DOHH2 (cell line): ENCODE measurements around the gene MED12L.

ENCODE experiments used
- EZH2phosphoT487 ChIP-seq: fragments of 200-600 bp; sonication (generic); IDR thresholded peaks from 2 replicates; pipeline ENCODE4 v1.6.1; 2017; ENCODE audit warnings: borderline replicate concordance, mild to moderate bottlenecking, antibody characterized with exemption, low read length, moderate library complexity, mixed read lengths
- TF ChIP-seq, protein P1 (sequence below): fragments of 200-600 bp; sonication (generic); IDR thresholded peaks from one replicate; pipeline ENCODE4 v1.5.1; 2014; ENCODE audit warnings: antibody characterized with exemption, mild to moderate bottlenecking, low read depth, low read length; ENCODE audit not compliant: poor library complexity, severe bottlenecking

DNA sequence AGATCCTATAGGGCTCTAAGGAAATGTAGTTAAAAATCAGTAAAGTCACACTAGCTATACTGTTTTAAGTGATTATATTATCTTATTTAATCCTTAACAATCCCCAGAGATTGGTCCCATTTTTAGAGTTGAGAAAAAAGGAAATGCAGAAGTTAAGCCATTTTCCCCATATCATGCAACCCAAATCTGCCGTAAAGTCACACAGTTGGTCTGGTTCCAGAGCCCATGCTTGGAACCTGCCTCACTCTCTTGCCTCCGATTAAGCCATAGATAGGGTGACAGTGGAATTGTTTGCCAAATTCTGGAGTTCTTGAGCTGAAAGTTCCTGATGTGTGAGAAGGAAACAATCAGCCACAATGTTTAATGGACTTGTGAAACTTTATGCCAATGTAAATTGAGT lies 246.2 kb downstream of the MED12L start:
- TF ChIP-seq, protein P1, sequence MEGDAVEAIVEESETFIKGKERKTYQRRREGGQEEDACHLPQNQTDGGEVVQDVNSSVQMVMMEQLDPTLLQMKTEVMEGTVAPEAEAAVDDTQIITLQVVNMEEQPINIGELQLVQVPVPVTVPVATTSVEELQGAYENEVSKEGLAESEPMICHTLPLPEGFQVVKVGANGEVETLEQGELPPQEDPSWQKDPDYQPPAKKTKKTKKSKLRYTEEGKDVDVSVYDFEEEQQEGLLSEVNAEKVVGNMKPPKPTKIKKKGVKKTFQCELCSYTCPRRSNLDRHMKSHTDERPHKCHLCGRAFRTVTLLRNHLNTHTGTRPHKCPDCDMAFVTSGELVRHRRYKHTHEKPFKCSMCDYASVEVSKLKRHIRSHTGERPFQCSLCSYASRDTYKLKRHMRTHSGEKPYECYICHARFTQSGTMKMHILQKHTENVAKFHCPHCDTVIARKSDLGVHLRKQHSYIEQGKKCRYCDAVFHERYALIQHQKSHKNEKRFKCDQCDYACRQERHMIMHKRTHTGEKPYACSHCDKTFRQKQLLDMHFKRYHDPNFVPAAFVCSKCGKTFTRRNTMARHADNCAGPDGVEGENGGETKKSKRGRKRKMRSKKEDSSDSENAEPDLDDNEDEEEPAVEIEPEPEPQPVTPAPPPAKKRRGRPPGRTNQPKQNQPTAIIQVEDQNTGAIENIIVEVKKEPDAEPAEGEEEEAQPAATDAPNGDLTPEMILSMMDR = no peak
- no peak for TF ChIP-seq EZH2phosphoT487
